PC-3 (cell line): ENCODE data around the gene GBX2. TPM values are rescaled to one million over a fixed set of nuclear protein-coding genes. Genes with fewer than 3 reads are reported as not detected.

ENCODE experiments used
- ATAC-seq: fragments of 200-7000 bp; cut with Tn5 transposase; 2 replicates; pipeline ENCODE4 v1.9.1; 2020; ENCODE audit warnings: mild to moderate bottlenecking, moderate library complexity
- BruUV-seq: library from RNA; stranded (reverse); fragments of 400-500 nt; replicated peaks from 2 replicates; lab custom pipeline; 2021; lab: Mats Ljungman, UMichigan
- CTCF ChIA-PET: fragments of 300-600 bp; sonication (Branson Sonifier 250); formaldehyde crosslinking; loops from one replicate; lab custom pipeline; 2022; ENCODE audit warnings: antibody characterized with exemption; lab: Charles Lee
- POLR2A ChIA-PET: fragments of 300-600 bp; sonication (Branson Sonifier 250); formaldehyde crosslinking; loops from one replicate; lab custom pipeline; 2022; ENCODE audit warnings: antibody characterized with exemption; ENCODE audit not compliant: unreplicated experiment; lab: Charles Lee
- DNase-seq: peaks from one replicate; pipeline ENCODE4 v3.0.0-alpha.2; 2015
- H2AFZ ChIP-seq: fragments of 300-600 bp; sonication (generic); 2 replicates; pipeline ENCODE4 v1.6.0; 2016; ENCODE audit warnings: antibody characterized with exemption, low read length
- H3F3A ChIP-seq: fragments of 300-600 bp; sonication (generic); one replicate; pipeline ENCODE4 v1.6.0; 2017; ENCODE audit warnings: antibody characterized with exemption, low read length, control low read depth, mild to moderate bottlenecking; ENCODE audit not compliant: unreplicated experiment
- H3K27ac ChIP-seq: fragments of 300-600 bp; sonication (generic); 2 replicates; pipeline ENCODE4 v1.5.1; 2016; ENCODE audit warnings: mild to moderate bottlenecking, low read length
- H3K27me3 ChIP-seq: fragments of 300-600 bp; sonication (generic); 2 replicates; pipeline ENCODE4 v1.6.1; 2016; ENCODE audit warnings: low read length, mixed read lengths
- H3K36me3 ChIP-seq: fragments of 300-600 bp; sonication (generic); 2 replicates; pipeline ENCODE4 v1.6.1; 2016; ENCODE audit warnings: low read depth, mixed run types, low read length, mixed read lengths
- H3K4me1 ChIP-seq: fragments of 300-600 bp; sonication (generic); 2 replicates; pipeline ENCODE4 v1.5.1; 2016; ENCODE audit warnings: low read length; ENCODE audit not compliant: insufficient read depth
- H3K4me2 ChIP-seq: fragments of 300-600 bp; sonication (generic); 2 replicates; pipeline ENCODE4 v1.6.0; 2016; ENCODE audit warnings: low read length
- H3K4me3 ChIP-seq: fragments of 300-600 bp; sonication (generic); 2 replicates; pipeline ENCODE4 v1.5.1; 2016; ENCODE audit warnings: mild to moderate bottlenecking, low read length, mixed read lengths
- H3K79me2 ChIP-seq: fragments of 300-600 bp; sonication (generic); 2 replicates; pipeline ENCODE4 v1.6.1; 2017; ENCODE audit warnings: low read length, mixed read lengths
- H3K9ac ChIP-seq: fragments of 300-600 bp; sonication (generic); 2 replicates; pipeline ENCODE4 v1.6.0; 2016; ENCODE audit warnings: mild to moderate bottlenecking, low read length
- H3K9me2 ChIP-seq: fragments of 300-600 bp; sonication (generic); replicated peaks from 2 replicates; pipeline ENCODE4 v1.6.1; 2016; ENCODE audit warnings: mixed run types, low read length, mixed read lengths
- H3K9me3 ChIP-seq: fragments of 300-600 bp; sonication (generic); 2 replicates; pipeline ENCODE4 v1.6.1; 2016; ENCODE audit warnings: low read length, mixed read lengths
- H4K20me1 ChIP-seq: fragments of 300-600 bp; sonication (generic); 2 replicates; pipeline ENCODE4 v1.6.1; 2016; ENCODE audit warnings: low read length, mixed read lengths
- EZH2 ChIP-seq: fragments of 300-600 bp; sonication (generic); IDR thresholded peaks from one replicate; pipeline ENCODE4 v1.6.1; 2017; ENCODE audit warnings: antibody characterized with exemption, mild to moderate bottlenecking, low read length; ENCODE audit not compliant: unreplicated experiment
- EZH2phosphoT487 ChIP-seq: fragments of 300-600 bp; sonication (generic); IDR thresholded peaks from 2 replicates; pipeline ENCODE4 v1.6.1; 2018; ENCODE audit warnings: mild to moderate bottlenecking, antibody characterized with exemption, low read length, borderline replicate concordance
- intact Hi-C: fragments of 100-400 bp; cut with micrococcal nuclease; formaldehyde crosslinking; loops from 2 replicates; pipeline ENCODE4 v1.9.0; 2023
- total RNA-seq: library from RNA; depleted of rRNA; stranded (reverse); fragments of >200 nt; gene quantifications from 2 replicates; pipeline ENCODE4 v1.2.3, GENCODE V29; 2014
- TF ChIP-seq, protein P1 (sequence below): fragments of 300-600 bp; sonication (generic); conservative IDR thresholded peaks from 2 replicates; pipeline ENCODE4 v1.5.1; 2017; ENCODE audit warnings: antibody characterized with exemption, low read depth, mild to moderate bottlenecking, low read length

GBX2 gene
- total RNA-seq, 1 experiment from 2014 or later = 30.5 TPM

DNA sequence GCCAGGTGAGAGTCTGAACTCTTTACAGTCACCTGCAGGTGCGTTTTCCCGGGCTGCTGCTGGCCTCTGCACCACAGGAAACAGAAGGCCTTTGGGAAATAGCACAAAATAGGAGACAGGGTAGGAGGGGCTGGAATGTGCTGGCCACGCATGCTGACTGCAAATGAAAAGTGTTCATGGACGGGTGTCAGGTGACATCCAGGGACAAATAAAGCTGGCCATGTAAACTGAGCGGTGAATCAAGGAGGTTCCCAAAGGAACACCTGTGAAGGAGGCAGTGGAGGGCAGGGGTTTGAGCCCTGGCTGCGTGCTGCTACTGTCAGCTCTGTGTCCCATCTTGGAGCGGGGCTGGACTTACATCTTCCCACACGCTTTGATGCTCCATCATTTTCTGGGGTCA lies 42.4 kb upstream of the GBX2 start:
- no peaks in the 10 kb centered on the region for H3K79me2 ChIP-seq
- no peak overlapping the region for H3K9ac ChIP-seq
- ATAC-seq (no peak), DNase-seq (no peak)
- H3K4me3 ChIP-seq = no peak overlapping the region
- POLR2A ChIA-PET = no interaction called here
- H3K36me3 ChIP-seq = no peaks in the 10 kb centered on the region
- H4K20me1 ChIP-seq = no peaks in the 10 kb centered on the region
- H2AFZ ChIP-seq = no peak overlapping the region
- H3F3A ChIP-seq = no peaks in the 10 kb centered on the region
- no peak for TF ChIP-seq EZH2
- TF ChIP-seq, protein P1, sequence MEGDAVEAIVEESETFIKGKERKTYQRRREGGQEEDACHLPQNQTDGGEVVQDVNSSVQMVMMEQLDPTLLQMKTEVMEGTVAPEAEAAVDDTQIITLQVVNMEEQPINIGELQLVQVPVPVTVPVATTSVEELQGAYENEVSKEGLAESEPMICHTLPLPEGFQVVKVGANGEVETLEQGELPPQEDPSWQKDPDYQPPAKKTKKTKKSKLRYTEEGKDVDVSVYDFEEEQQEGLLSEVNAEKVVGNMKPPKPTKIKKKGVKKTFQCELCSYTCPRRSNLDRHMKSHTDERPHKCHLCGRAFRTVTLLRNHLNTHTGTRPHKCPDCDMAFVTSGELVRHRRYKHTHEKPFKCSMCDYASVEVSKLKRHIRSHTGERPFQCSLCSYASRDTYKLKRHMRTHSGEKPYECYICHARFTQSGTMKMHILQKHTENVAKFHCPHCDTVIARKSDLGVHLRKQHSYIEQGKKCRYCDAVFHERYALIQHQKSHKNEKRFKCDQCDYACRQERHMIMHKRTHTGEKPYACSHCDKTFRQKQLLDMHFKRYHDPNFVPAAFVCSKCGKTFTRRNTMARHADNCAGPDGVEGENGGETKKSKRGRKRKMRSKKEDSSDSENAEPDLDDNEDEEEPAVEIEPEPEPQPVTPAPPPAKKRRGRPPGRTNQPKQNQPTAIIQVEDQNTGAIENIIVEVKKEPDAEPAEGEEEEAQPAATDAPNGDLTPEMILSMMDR = no peak
- no peak for TF ChIP-seq EZH2phosphoT487
- no peaks in the 10 kb centered on the region for H3K9me2 ChIP-seq
- no peaks in the 10 kb centered on the region for H3K4me1 ChIP-seq
- no peak overlapping the region for H3K27ac ChIP-seq
- no peaks in the 10 kb centered on the region for H3K27me3 ChIP-seq
- intact Hi-C loops = no loop called here
- no TSS peak for BruUV-seq
- no peak overlapping the region for H3K4me2 ChIP-seq
- CTCF ChIA-PET = no interaction called here
- no peaks in the 10 kb centered on the region for H3K9me3 ChIP-seq

DNA sequence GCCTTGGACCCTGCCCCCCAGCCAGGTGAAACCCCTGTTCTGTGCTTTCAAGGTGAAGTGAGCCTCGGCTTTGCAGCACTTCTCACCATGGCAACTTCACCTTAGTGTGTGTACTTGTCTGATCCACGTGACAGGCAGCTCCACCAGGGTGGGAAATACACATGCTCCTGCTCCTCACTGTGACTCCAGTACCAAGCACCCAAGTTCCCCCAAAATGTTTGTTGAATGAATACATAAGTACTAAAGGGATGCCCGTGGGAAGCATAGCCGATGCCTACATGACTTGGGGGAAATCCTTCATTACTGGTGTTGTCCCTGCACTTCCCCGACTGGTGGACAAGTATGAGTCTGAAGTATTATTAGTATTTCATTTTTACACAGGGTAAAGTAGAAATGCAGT lies 41.8 kb upstream of the GBX2 start:
- ChIA-PET POLR2A (no interaction called here), CTCF (no interaction called here)
- no peak overlapping the region for H2AFZ ChIP-seq
- H3K9me3 ChIP-seq = no peaks in the 10 kb centered on the region
- H3K79me2 ChIP-seq = no peaks in the 10 kb centered on the region
- H3K9me2 ChIP-seq = no peaks in the 10 kb centered on the region
- H3K4me3 ChIP-seq = no peak overlapping the region
- no peak for DNase-seq
- no peaks in the 10 kb centered on the region for H4K20me1 ChIP-seq
- H3K27me3 ChIP-seq = no peaks in the 10 kb centered on the region
- intact Hi-C loops = no loop called here
- TF ChIP-seq EZH2 = no peak
- TF ChIP-seq, protein P1 = no peak
- TF ChIP-seq EZH2phosphoT487 = no peak
- ATAC-seq = no peak
- H3K4me1 ChIP-seq = no peaks in the 10 kb centered on the region
- no peaks in the 10 kb centered on the region for H3K36me3 ChIP-seq
- H3K9ac ChIP-seq = no peak overlapping the region
- BruUV-seq = no TSS peak
- no peak overlapping the region for H3K4me2 ChIP-seq
- H3K27ac ChIP-seq = no peak overlapping the region
- no peaks in the 10 kb centered on the region for H3F3A ChIP-seq

DNA sequence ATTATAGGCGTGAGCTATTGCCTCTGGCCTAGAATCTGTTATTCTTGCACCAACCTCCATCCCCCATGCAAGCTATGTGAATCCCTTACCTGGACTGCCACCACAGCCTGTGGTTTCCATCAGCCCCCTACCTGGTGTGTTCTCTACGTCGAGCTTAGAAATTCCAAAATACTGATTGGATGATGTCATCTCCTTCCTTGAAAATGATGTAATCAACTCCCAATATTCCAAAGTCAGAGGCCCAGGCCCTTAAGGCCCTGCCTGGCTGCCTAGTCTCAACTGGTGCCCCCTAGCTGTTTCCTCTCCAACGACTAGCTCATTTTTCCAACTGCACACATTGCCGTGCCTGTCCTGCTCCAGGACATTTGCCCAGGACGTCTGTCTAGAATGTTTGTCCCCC lies 41.3 kb upstream of the GBX2 start:
- no peaks in the 10 kb centered on the region for H3F3A ChIP-seq
- no peaks in the 10 kb centered on the region for H3K9me2 ChIP-seq
- H3K27me3 ChIP-seq = no peaks in the 10 kb centered on the region
- no peaks in the 10 kb centered on the region for H3K36me3 ChIP-seq
- H3K9me3 ChIP-seq = no peaks in the 10 kb centered on the region
- no peak overlapping the region for H3K27ac ChIP-seq
- no peak overlapping the region for H2AFZ ChIP-seq
- no peaks in the 10 kb centered on the region for H3K79me2 ChIP-seq
- BruUV-seq = no TSS peak
- POLR2A ChIA-PET = no interaction called here
- CTCF ChIA-PET = no interaction called here
- no peak overlapping the region for H3K4me3 ChIP-seq
- intact Hi-C loops = no loop called here
- H3K4me1 ChIP-seq = no peaks in the 10 kb centered on the region
- no peaks in the 10 kb centered on the region for H4K20me1 ChIP-seq
- DNase-seq (no peak), ATAC-seq (no peak)
- H3K4me2 ChIP-seq = no peak overlapping the region
- H3K9ac ChIP-seq = no peak overlapping the region
- TF ChIP-seq, protein P1 = no peak
- TF ChIP-seq EZH2 (no peak), EZH2phosphoT487 (no peak)
